ENCODE data around the gene MYCBP.
A peak's percentile ranks its signal among the peaks of the same experiment; 100 is the strongest.
"Not testable (repeated sequence)": the region's sequence is repeated elsewhere in the genome, so short reads cannot be mapped to it uniquely, and the experiment has no call there.

Gene MYCBP

GRCh38 chr1:38867208-38867607 is 5.9 kb downstream of the MYCBP start:
- DNase-seq (no peak), ATAC-seq (no peak)

- DNase-seq: no peak
- no peak for ATAC-seq
These were observed 7.9 kb downstream of the MYCBP start for GRCh38 chr1:38865112-38865715.

- DNase-seq (no peak), ATAC-seq (no peak)
These were observed 12.7 kb downstream of the MYCBP start for GRCh38 chr1:38860454-38860795.

- DNase-seq (peak; percentile 98), ATAC-seq (peak; percentile 99)
These were observed 13.3 kb downstream of the MYCBP start, which contains the start of gene RRAGC for GRCh38 chr1:38859561-38860453. Gene RRAGC (minus strand): TSS chr1:38859772. CDS start chr1:38859646, 126 bp downstream.

GRCh38 chr1:38858833-38859560 is 14.2 kb downstream of the MYCBP start:
- DNase-seq: peak; percentile 63
- peak; percentile 32 for ATAC-seq

- ATAC-seq: peak; percentile 83
- no peak for DNase-seq
These were observed 20.4 kb downstream of the MYCBP start for GRCh38 chr1:38852780-38853179.

- DNase-seq: no peak
- no peak for ATAC-seq
These were observed 25.1 kb downstream of the MYCBP start for GRCh38 chr1:38848071-38848470.

- peak; percentile 28 for ATAC-seq
These were observed 26.9 kb downstream of the MYCBP start for GRCh38 chr1:38846210-38846609.

GRCh38 chr1:38845088-38845487 is 28.1 kb downstream of the MYCBP start:
- not testable (repeated sequence) for ATAC-seq, DNase-seq

More at GRCh38 chr1:38846210-38846609, 26.9 kb downstream of the MYCBP start:
- no peak for DNase-seq

GRCh38 chr1:38840281-38840680 is 32.9 kb downstream of the MYCBP start:
- DNase-seq (no peak), ATAC-seq (no peak)

- DNase-seq: no peak
- ATAC-seq: no peak
These were observed 33.8 kb downstream of the MYCBP start for GRCh38 chr1:38839363-38839762.

GRCh38 chr1:38836316-38836715 is 36.8 kb downstream of the MYCBP start:
- DNase-seq, ATAC-seq: not testable (repeated sequence)

- ATAC-seq: peak; percentile 80
- DNase-seq: peak; percentile 23
These were observed 38.0 kb downstream of the MYCBP start for GRCh38 chr1:38834937-38835827.

- ATAC-seq (no peak), DNase-seq (no peak)
These were observed 38.8 kb downstream of the MYCBP start for GRCh38 chr1:38834221-38834782.

- ATAC-seq: no peak
- DNase-seq: no peak
These were observed 40.0 kb downstream of the MYCBP start for GRCh38 chr1:38833146-38833545.

GRCh38 chr1:38832370-38832734 is 40.8 kb downstream of the MYCBP start:
- no peak for ATAC-seq
- DNase-seq: no peak

- no peak for ATAC-seq
- no peak for DNase-seq
These were observed 41.3 kb downstream of the MYCBP start for GRCh38 chr1:38831731-38832369.

GRCh38 chr1:38829368-38829767 is 43.8 kb downstream of the MYCBP start:
- ATAC-seq (no peak), DNase-seq (no peak)

- ATAC-seq: no peak
- no peak for DNase-seq
These were observed 45.8 kb downstream of the MYCBP start for GRCh38 chr1:38827318-38827717.

GRCh38 chr1:38826886-38827285 is 46.3 kb downstream of the MYCBP start:
- DNase-seq: no peak
- no peak for ATAC-seq

- ATAC-seq: no peak
- no peak for DNase-seq
These were observed 46.9 kb downstream of the MYCBP start for GRCh38 chr1:38826262-38826661.

All from stimulated activated naive CD8-positive, alpha-beta T cell treated with anti-CD3 and anti-CD28 coated beads, Interleukin-15, Interleukin-2, amounts not matched to agents 100 U/mL and 50 U/mL, for 24 hours (primary cell).